HL-60/S4 treated with retinoic acid at 250 ng/mL for 4 days and 3 days (cell line): ENCODE results near the gene OR6B2.

ENCODE experiments used
- in situ Hi-C: fragments of 300-500 bp; cut with MboI; formaldehyde crosslinking; loops from 2 replicates; pipeline ENCODE4 v1.7.0; 2022; ENCODE audit warnings: low sequenced_read_pairs

Gene OR6B2

GRCh38 chr2:240042740-240043139, 12.5 kb upstream of the OR6B2 start:
- in situ Hi-C loops: no loop called here

- in situ Hi-C loops: no loop called here
Observed at GRCh38 chr2:240041363-240041762, 11.1 kb upstream of the OR6B2 start.

GRCh38 chr2:240037358-240037757, 7.1 kb upstream of the OR6B2 start:
- in situ Hi-C loops: no loop called here

GRCh38 chr2:240033330-240033678, 3.1 kb upstream of the OR6B2 start:
- in situ Hi-C loops: no loop called here

- in situ Hi-C loops: no loop called here
Observed at GRCh38 chr2:240032406-240033329, 2.4 kb upstream of the OR6B2 start.

GRCh38 chr2:240024766-240025165, 5.5 kb downstream of the OR6B2 start:
- in situ Hi-C loops: no loop called here

- in situ Hi-C loops: no loop called here
Observed at GRCh38 chr2:240023792-240024191, 6.4 kb downstream of the OR6B2 start.

GRCh38 chr2:240021488-240022104, 8.6 kb downstream of the OR6B2 start:
- in situ Hi-C loops: no loop called here

- in situ Hi-C loops: no loop called here
Observed at GRCh38 chr2:240018071-240018750, 12.0 kb downstream of the OR6B2 start.

GRCh38 chr2:240014327-240014726, 15.9 kb downstream of the OR6B2 start:
- in situ Hi-C loops: no loop called here

GRCh38 chr2:240013343-240013742, 16.9 kb downstream of the OR6B2 start:
- in situ Hi-C loops: no loop called here

GRCh38 chr2:240002983-240003382, 27.2 kb downstream of the OR6B2 start:
- in situ Hi-C loops: no loop called here

- in situ Hi-C loops: no loop called here
Observed at GRCh38 chr2:240000671-240001070, 29.6 kb downstream of the OR6B2 start.

GRCh38 chr2:239997686-239998409, 32.4 kb downstream of the OR6B2 start:
- in situ Hi-C loops: loop anchor here (25.0 kb wide), 1 partner anchor 961 kb away; no protein-coding TSS in a partner anchor

- in situ Hi-C loops: loop anchor here (25.0 kb wide), 1 partner anchor 957 kb away; no protein-coding TSS in a partner anchor
Observed at GRCh38 chr2:239994086-239994485, 36.1 kb downstream of the OR6B2 start.

- in situ Hi-C loops: loop anchor here (25.0 kb wide), 1 partner anchor 956 kb away; no protein-coding TSS in a partner anchor
Observed at GRCh38 chr2:239993291-239993690, 36.9 kb downstream of the OR6B2 start.

- in situ Hi-C loops: loop anchor here (25.0 kb wide), 1 partner anchor 955 kb away; no protein-coding TSS in a partner anchor
Observed at GRCh38 chr2:239991689-239992314, 38.4 kb downstream of the OR6B2 start.

- in situ Hi-C loops: loop anchor here (25.0 kb wide), 1 partner anchor 954 kb away; no protein-coding TSS in a partner anchor
Observed at GRCh38 chr2:239990966-239991365, 39.3 kb downstream of the OR6B2 start.

- in situ Hi-C loops: loop anchor here (25.0 kb wide), 1 partner anchor 948 kb away; no protein-coding TSS in a partner anchor
Observed at GRCh38 chr2:239985356-239985755, 44.9 kb downstream of the OR6B2 start.
